KG1 (cell line): ENCODE measurements around the gene CACNA2D3.

Experiments used
- DNase-seq: peaks from one replicate; lab custom pipeline; 2025; lab: John Stamatoyannopoulos, UW

Gene CACNA2D3

GRCh38 chr3:54217828-54218227 lies 95.5 kb downstream of the CACNA2D3 start:
- DNase-seq: no peak

GRCh38 chr3:54222316-54222715 lies 100.0 kb downstream of the CACNA2D3 start:
- no peak for DNase-seq

- no peak for DNase-seq
These were observed 100.7 kb downstream of the CACNA2D3 start for GRCh38 chr3:54223063-54223462.

- no peak for DNase-seq
These were observed 103.6 kb downstream of the CACNA2D3 start for GRCh38 chr3:54225841-54226528.

GRCh38 chr3:54228806-54229205 lies 106.5 kb downstream of the CACNA2D3 start:
- DNase-seq: no peak

- no peak for DNase-seq
These were observed 110.3 kb downstream of the CACNA2D3 start for GRCh38 chr3:54232618-54233017.

GRCh38 chr3:54235998-54236397 lies 113.6 kb downstream of the CACNA2D3 start:
- DNase-seq: no peak

- DNase-seq: no peak
These were observed 114.8 kb downstream of the CACNA2D3 start for GRCh38 chr3:54237109-54237508.

- no peak for DNase-seq
These were observed 115.6 kb downstream of the CACNA2D3 start for GRCh38 chr3:54237788-54238502.

- DNase-seq: no peak
These were observed 118.0 kb downstream of the CACNA2D3 start for GRCh38 chr3:54240309-54240708.

- no peak for DNase-seq
These were observed 120.9 kb downstream of the CACNA2D3 start for GRCh38 chr3:54243056-54243931.

GRCh38 chr3:54243960-54244682 lies 121.8 kb downstream of the CACNA2D3 start:
- no peak for DNase-seq

GRCh38 chr3:54251705-54252104 lies 129.4 kb downstream of the CACNA2D3 start:
- DNase-seq: no peak

- no peak for DNase-seq
These were observed 134.9 kb downstream of the CACNA2D3 start for GRCh38 chr3:54257125-54257720.

- no peak for DNase-seq
These were observed 137.3 kb downstream of the CACNA2D3 start for GRCh38 chr3:54259636-54260035.

- no peak for DNase-seq
These were observed 138.8 kb downstream of the CACNA2D3 start for GRCh38 chr3:54261141-54261540.

GRCh38 chr3:54262541-54262940 lies 140.2 kb downstream of the CACNA2D3 start:
- no peak for DNase-seq

- no peak for DNase-seq
These were observed 140.6 kb downstream of the CACNA2D3 start for GRCh38 chr3:54262946-54263345.

- DNase-seq: no peak
These were observed 141.7 kb downstream of the CACNA2D3 start for GRCh38 chr3:54264050-54264449.

GRCh38 chr3:54270816-54271526 lies 148.6 kb downstream of the CACNA2D3 start:
- no peak for DNase-seq

GRCh38 chr3:54273791-54274190 lies 151.4 kb downstream of the CACNA2D3 start:
- no peak for DNase-seq
